K562 (cell line): ENCODE results near the gene CRACR2B. TPM values are rescaled to one million over a fixed set of nuclear protein-coding genes. Genes with fewer than 3 reads are reported as not detected.

ENCODE experiments used
- ATAC-seq: fragments of 200-7000 bp; cut with Tn5 transposase; 3 replicates; pipeline ENCODE4 v1.9.1; 2020; ENCODE audit warnings: moderate library complexity
- BruUV-seq: library from RNA; stranded (reverse); fragments of 400-500 nt; replicated peaks from 2 replicates; lab custom pipeline; 2021; lab: Mats Ljungman, UMichigan
- CTCF ChIA-PET: fragments of 300-600 bp; formaldehyde crosslinking; extraction: SDS; loops from one replicate; lab custom pipeline; 2021; ENCODE audit warnings: low intra/inter-chr PET ratio; lab: Yijun Ruan, JAX
- POLR2A ChIA-PET: fragments of 300-600, 350-650 bp; sonication (Branson Sonifier 250); formaldehyde crosslinking; extraction: SDS; loops from one replicate; lab custom pipeline; 2021; ENCODE audit warnings: antibody characterized with exemption, inconsistent platforms; lab: Yijun Ruan, JAX
- DNase-seq, 4 experiments: peaks; one replicate each; pipeline versions ENCODE4 v3.0.0 to v3.0.0-alpha.2; 2011 to 2018; ENCODE audit warnings: low spot score in 3 of 4, mixed read lengths in 3 of 4; ENCODE audit errors: extremely low read depth in 1 of 4
- FAIRE-seq: peaks from 2 replicates; lab custom pipeline; 2011; peaks lifted over from hg19 to GRCh38; lab: Jason Lieb, UNC
- H2AFZ ChIP-seq: 2 replicates; pipeline ENCODE4 v1.6.0; 2011; ENCODE audit warnings: low read depth, low read length, control low read depth, inconsistent platforms
- H3K27ac ChIP-seq: fragments of 200-600 bp; 3 replicates; pipeline ENCODE4 v1.8.0; 2011; ENCODE audit warnings: low read depth, mild to moderate bottlenecking, control low read depth, inconsistent platforms, low read length, moderate library complexity, mixed read lengths; ENCODE audit errors: extremely low read depth
- H3K27me3 ChIP-seq, 2 experiments: fragments of 300-600 bp in 1 of 2; 2 replicates in 1 of 2; 3 replicates in 1 of 2; pipeline versions ENCODE4 v1.6.0 to v1.8.0; 2011; ENCODE audit warnings: inconsistent platforms in 2 of 2, low read length in 2 of 2, mild to moderate bottlenecking in 1 of 2, mixed read lengths in 1 of 2, moderate library complexity in 1 of 2; ENCODE audit not compliant: control insufficient read depth in 2 of 2, insufficient read depth in 2 of 2
- H3K36me3 ChIP-seq: fragments of 300-600 bp; 3 replicates; pipeline ENCODE4 v1.8.0; 2011; ENCODE audit warnings: mild to moderate bottlenecking, low read length, inconsistent platforms; ENCODE audit not compliant: control insufficient read depth, insufficient read depth
- H3K4me1 ChIP-seq, 2 experiments: fragments of 200-600 bp in 1 of 2; replicated peaks in 1 of 2; 2 replicates in 1 of 2; 3 replicates in 1 of 2; pipeline versions ENCODE4 v1.5.1 to v1.8.0; 2011; ENCODE audit warnings: inconsistent platforms in 2 of 2, low read length in 2 of 2, mild to moderate bottlenecking in 1 of 2, mixed read lengths in 1 of 2, moderate library complexity in 1 of 2; ENCODE audit not compliant: control insufficient read depth in 2 of 2, insufficient read depth in 2 of 2
- H3K4me2 ChIP-seq: 2 replicates; pipeline ENCODE4 v1.6.1; 2011; ENCODE audit warnings: low read length, control low read depth, inconsistent platforms, mixed read lengths; ENCODE audit not compliant: insufficient read depth
- H3K4me3 ChIP-seq: fragments of 200-600 bp; sonication (generic), shearing (Covaris generic); 2 replicates; pipeline ENCODE4 v1.5.1; 2016; ENCODE audit warnings: control low read depth, inconsistent platforms
- H3K79me2 ChIP-seq: fragments of 200-600 bp; 3 replicates; pipeline ENCODE4 v1.8.0; 2011; ENCODE audit warnings: low read length, inconsistent platforms; ENCODE audit not compliant: control insufficient read depth, insufficient read depth
- H3K9ac ChIP-seq, 2 experiments: 2 replicates each; pipeline versions ENCODE4 v1.6.0 to v1.6.1; 2011; ENCODE audit warnings: low read depth in 2 of 2, low read length in 2 of 2, control low read depth in 1 of 2, inconsistent platforms in 1 of 2, mild to moderate bottlenecking in 1 of 2, mixed read lengths in 1 of 2; ENCODE audit not compliant: insufficient read depth in 1 of 2
- H3K9me1 ChIP-seq: one replicate; pipeline ENCODE4 v1.6.0; 2011; ENCODE audit warnings: inconsistent platforms, mild to moderate bottlenecking, low read length, moderate library complexity; ENCODE audit not compliant: control insufficient read depth, insufficient read depth
- H3K9me3 ChIP-seq: replicated peaks from 2 replicates; pipeline ENCODE4 v1.5.1; 2011; ENCODE audit warnings: low read depth, low read length, inconsistent platforms; ENCODE audit not compliant: control insufficient read depth, insufficient read depth
- H4K20me1 ChIP-seq: replicated peaks from 2 replicates; pipeline ENCODE4 v1.6.1; 2011; ENCODE audit warnings: low read length, inconsistent platforms, mixed read lengths; ENCODE audit not compliant: control insufficient read depth, insufficient read depth
- POLR2G ChIP-seq: fragments of 200-400 bp; formaldehyde crosslinking; IDR thresholded peaks from 2 replicates; pipeline ENCODE4 v1.6.1; 2017; ENCODE audit warnings: low read depth, mild to moderate bottlenecking, antibody characterized with exemption, low read length, moderate library complexity
- WGBS: fragments of 100-300 bp; shearing (Covaris generic); methylation state at CpG from one replicate; pipeline ENCODE4 v1.1.6; 2016; ENCODE audit warnings: low coverage, mixed read lengths; ENCODE audit not compliant: insufficient coverage; ENCODE audit errors: missing lambda C conversion rate; 5-methylcytosine and 5-hydroxymethylcytosine counted together
- in situ Hi-C: fragments of 300-500 bp; cut with MboI; formaldehyde crosslinking; loops from 4 replicates; pipeline ENCODE4 v1.15.0; 2018; ENCODE audit warnings: inconsistent platforms, mixed read lengths
- intact Hi-C: fragments of 100-400 bp; cut with micrococcal nuclease; formaldehyde crosslinking; loops from 2 replicates; pipeline ENCODE4 v1.14.2; 2022
- polyA plus RNA-seq, 8 experiments: library from polyadenylated mRNA; depleted of rRNA in 4 of 8; stranded (reverse) in 5 of 8; unstranded in 3 of 8; fragments of >200 nt; fragmentation: Nextera tagmentation in 2 of 8; fragmentation: Illumina TruSeq in 1 of 8; extraction: Ambion mirVana in 2 of 8; extraction: Trizol in 1 of 8; gene quantifications; 2 replicates each; pipeline versions ENCODE4 v1.2.1 to v1.2.3, GENCODE V29; 2011 to 2014; ENCODE audit warnings: inconsistent platforms in 1 of 8, missing spikeins in 1 of 8
- total RNA-seq, 7 experiments: library from RNA; depleted of rRNA in 6 of 7; stranded (reverse); fragments of >200 nt in 6 of 7; fragmentation: Illumina TruSeq in 2 of 7; extraction: Trizol in 2 of 7; gene quantifications; 2 replicates each; pipeline versions ENCODE4 v1.2.1 to v1.2.3, GENCODE V29; 2011 to 2021; ENCODE audit warnings: low replicate concordance in 1 of 7
- TF ChIP-seq, protein P1 (sequence below): sonication (generic); formaldehyde crosslinking; IDR thresholded peaks from 2 replicates; pipeline ENCODE4 v1.8.1; 2023; ENCODE audit warnings: mild to moderate bottlenecking, missing genetic modification reagents
- TF ChIP-seq, protein P2 (sequence below): sonication (generic); formaldehyde crosslinking; IDR thresholded peaks from 2 replicates; pipeline ENCODE4 v1.8.0; 2022; ENCODE audit warnings: mild to moderate bottlenecking, missing genetic modification reagents

CRACR2B gene
- total and polyA plus RNA-seq, 9 of the 15 experiments (the other 6 are each of a cell fraction or from before 2014, with no cell fraction given): 0.10 to 51.0 (median 6.0) TPM

DNA sequence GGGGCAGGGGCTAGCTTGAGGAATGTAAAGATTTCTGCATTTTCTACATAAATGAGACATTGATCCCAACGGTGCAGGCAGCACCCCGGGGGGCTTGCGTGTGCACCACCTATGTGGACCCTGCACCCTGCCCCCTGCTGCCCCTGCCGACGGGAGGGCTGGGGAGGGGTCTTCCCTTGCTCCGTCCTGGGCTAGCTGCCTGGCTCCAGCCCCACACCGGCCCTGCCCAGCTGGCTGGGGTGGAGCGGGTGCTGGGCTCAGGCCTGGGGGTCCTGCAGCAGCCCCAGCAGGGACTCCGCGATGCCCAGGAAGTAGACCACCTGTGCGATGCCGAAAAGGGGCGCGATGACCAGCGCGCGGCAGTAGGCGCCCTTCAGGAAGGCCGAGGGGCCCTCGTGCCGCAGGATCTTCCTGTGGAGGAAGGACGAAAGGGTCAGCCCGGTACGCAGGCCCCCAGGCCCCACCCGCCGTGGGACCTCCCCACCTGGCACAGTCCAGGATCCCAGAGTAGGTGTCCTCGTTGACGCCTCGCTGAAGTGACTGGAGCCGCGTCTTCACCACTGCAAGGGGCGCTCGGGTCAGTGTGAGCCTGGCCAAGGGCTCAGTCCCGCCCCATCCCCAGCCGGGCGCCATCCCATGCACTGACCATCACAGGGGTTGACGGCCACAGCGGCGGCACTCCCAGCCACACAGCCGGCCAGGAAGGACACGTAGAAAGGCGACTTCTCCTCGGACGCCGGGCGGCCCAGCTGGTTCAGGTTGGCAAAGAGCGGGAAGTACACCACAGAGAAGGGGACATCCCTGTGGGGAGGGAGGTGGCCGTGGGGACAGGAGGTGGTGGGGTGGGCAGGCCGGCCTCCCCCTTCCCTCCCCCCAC lies 35.8 kb upstream of the CRACR2B start:
- H3K27ac ChIP-seq: no peak overlapping the region

More for the DNA sequence above, 35.8 kb upstream of the CRACR2B start:
- Histone ChIP-seq H3K9ac (no peak overlapping the region; a peak in 1 of 4 replicates), H3K4me1 (peaks cover 7 to 89% of the 10 kb centered on the region in 2 experiments), H3K4me3 (no peak overlapping the region), H3K9me3 (no peaks in the 10 kb centered on the region), H3K9me1 (peaks cover 3% of the 10 kb centered on the region), H4K20me1 (no peaks in the 10 kb centered on the region), H3K36me3 (peaks cover 31% of the 10 kb centered on the region; the same call in 1 of the 3 replicates), H3K27me3 (no peaks in the 10 kb centered on the region), H2AFZ (no peak overlapping the region), H3K4me2 (no peak overlapping the region), H3K79me2 (peaks cover 17% of the 10 kb centered on the region)
- FAIRE-seq (no peak), DNase-seq (no peak), ATAC-seq (no peak)
- in situ Hi-C loops: no loop called here
- BruUV-seq: no TSS peak
- POLR2A ChIA-PET: interaction anchor here (0.7 to 0.9 kb wide), 2 partner anchors 9 to 21 kb away, joined by 4 to 5 read pairs; no protein-coding TSS in a partner anchor
- CTCF ChIA-PET: no interaction called here
- TF ChIP-seq, protein P1, sequence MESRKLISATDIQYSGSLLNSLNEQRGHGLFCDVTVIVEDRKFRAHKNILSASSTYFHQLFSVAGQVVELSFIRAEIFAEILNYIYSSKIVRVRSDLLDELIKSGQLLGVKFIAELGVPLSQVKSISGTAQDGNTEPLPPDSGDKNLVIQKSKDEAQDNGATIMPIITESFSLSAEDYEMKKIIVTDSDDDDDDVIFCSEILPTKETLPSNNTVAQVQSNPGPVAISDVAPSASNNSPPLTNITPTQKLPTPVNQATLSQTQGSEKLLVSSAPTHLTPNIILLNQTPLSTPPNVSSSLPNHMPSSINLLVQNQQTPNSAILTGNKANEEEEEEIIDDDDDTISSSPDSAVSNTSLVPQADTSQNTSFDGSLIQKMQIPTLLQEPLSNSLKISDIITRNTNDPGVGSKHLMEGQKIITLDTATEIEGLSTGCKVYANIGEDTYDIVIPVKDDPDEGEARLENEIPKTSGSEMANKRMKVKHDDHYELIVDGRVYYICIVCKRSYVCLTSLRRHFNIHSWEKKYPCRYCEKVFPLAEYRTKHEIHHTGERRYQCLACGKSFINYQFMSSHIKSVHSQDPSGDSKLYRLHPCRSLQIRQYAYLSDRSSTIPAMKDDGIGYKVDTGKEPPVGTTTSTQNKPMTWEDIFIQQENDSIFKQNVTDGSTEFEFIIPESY (CRISPR knock-in tag): peak; percentile 47; the same call in 1 of the 2 replicates
- TF ChIP-seq, protein P2, sequence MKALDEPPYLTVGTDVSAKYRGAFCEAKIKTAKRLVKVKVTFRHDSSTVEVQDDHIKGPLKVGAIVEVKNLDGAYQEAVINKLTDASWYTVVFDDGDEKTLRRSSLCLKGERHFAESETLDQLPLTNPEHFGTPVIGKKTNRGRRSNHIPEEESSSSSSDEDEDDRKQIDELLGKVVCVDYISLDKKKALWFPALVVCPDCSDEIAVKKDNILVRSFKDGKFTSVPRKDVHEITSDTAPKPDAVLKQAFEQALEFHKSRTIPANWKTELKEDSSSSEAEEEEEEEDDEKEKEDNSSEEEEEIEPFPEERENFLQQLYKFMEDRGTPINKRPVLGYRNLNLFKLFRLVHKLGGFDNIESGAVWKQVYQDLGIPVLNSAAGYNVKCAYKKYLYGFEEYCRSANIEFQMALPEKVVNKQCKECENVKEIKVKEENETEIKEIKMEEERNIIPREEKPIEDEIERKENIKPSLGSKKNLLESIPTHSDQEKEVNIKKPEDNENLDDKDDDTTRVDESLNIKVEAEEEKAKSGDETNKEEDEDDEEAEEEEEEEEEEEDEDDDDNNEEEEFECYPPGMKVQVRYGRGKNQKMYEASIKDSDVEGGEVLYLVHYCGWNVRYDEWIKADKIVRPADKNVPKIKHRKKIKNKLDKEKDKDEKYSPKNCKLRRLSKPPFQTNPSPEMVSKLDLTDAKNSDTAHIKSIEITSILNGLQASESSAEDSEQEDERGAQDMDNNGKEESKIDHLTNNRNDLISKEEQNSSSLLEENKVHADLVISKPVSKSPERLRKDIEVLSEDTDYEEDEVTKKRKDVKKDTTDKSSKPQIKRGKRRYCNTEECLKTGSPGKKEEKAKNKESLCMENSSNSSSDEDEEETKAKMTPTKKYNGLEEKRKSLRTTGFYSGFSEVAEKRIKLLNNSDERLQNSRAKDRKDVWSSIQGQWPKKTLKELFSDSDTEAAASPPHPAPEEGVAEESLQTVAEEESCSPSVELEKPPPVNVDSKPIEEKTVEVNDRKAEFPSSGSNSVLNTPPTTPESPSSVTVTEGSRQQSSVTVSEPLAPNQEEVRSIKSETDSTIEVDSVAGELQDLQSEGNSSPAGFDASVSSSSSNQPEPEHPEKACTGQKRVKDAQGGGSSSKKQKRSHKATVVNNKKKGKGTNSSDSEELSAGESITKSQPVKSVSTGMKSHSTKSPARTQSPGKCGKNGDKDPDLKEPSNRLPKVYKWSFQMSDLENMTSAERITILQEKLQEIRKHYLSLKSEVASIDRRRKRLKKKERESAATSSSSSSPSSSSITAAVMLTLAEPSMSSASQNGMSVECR (CRISPR knock-in tag): no peak
- TF ChIP-seq POLR2G: peak; percentile 54
- intact Hi-C loops: loop anchor here (10.0 kb wide), 1 partner anchor 227 kb away; the partner anchor contains the start of genes LMNTD2 and RASSF7
- 92% methylated on average over 33 of the region's 49 CpGs for WGBS
